Measurements from ENCODE around the gene TMEM184B.

- TF ChIP-seq YY1 (IDR thresholded peaks at IDR 0.05) (no peak), GABPA (IDR thresholded peaks at IDR 0.05 in 1 of 2, conservative IDR thresholded peaks at IDR 0.05 in 1 of 2) (no peak)
Observed at GRCh38 chr22:38314051-38314932, 41.5 kb upstream of the TMEM184B start.

All from liver (tissue), 2 donors.